ENCODE results near the gene DRC7. TPM values are rescaled to one million over a fixed set of nuclear protein-coding genes. Genes with fewer than 3 reads are reported as not detected.
"Not testable (repeated sequence)": the region's sequence is repeated elsewhere in the genome, so short reads cannot be mapped to it uniquely, and the experiment has no call there.

DRC7 gene
- total and polyA plus RNA-seq, 4 donors, result 0.06 to 1.8 (median 0.08) TPM; not detected in 1

- no peaks in the 10 kb centered on the region for H3K4me1 ChIP-seq (ENCODE audit: control insufficient read depth in 4 of 4, insufficient read depth in 4 of 4, low read length in 3 of 4)
- no peak overlapping the region for H3K4me3 ChIP-seq (ENCODE audit: low read depth in 1 of 3, low read length in 3 of 3)
- TF ChIP-seq EGR1 (IDR thresholded peaks at IDR 0.05; ENCODE audit: low read depth in 2 of 2) (no peak), FOXA1 (IDR thresholded peaks at IDR 0.05) (no peak), MAX (IDR thresholded peaks at IDR 0.05) (no peak), CTCF (IDR thresholded peaks at IDR 0.05; ENCODE audit: low read depth, low read length, missing input control) (no peak), GABPA (IDR thresholded peaks at IDR 0.05 in 1 of 2, conservative IDR thresholded peaks at IDR 0.05 in 1 of 2) (no peak), JUND (IDR thresholded peaks at IDR 0.05) (no peak), FOXA2 (IDR thresholded peaks at IDR 0.05) (no peak), NR2F2 (IDR thresholded peaks at IDR 0.05) (no peak), REST (IDR thresholded peaks at IDR 0.05) (no peak)
- no peaks in the 10 kb centered on the region for H3K36me3 ChIP-seq (ENCODE audit: control insufficient read depth in 4 of 4, insufficient read depth in 3 of 4, low read depth in 1 of 4, low read length in 3 of 4)
- no peaks in the 10 kb centered on the region for H3K27me3 ChIP-seq (ENCODE audit: control insufficient read depth in 4 of 4, insufficient read depth in 4 of 4, low read length in 3 of 4)
- no peaks in the 10 kb centered on the region for H3K9me3 ChIP-seq (ENCODE audit: control insufficient read depth in 4 of 4, low read length in 3 of 4)
- WGBS, result 89% methylated on average over 1 of the region's 1 CpG
- no peak overlapping the region for H3K27ac ChIP-seq (ENCODE audit: low read depth in 1 of 2, low read length in 2 of 2)
- no peak for DNase-seq (ENCODE audit: low spot score)
- H3K9ac ChIP-seq (ENCODE audit: low read depth in 1 of 2, low read length in 2 of 2), result no peak overlapping the region
These were observed 34.5 kb downstream of the DRC7 start for GRCh38 chr16:57729182-57729484.

DNA sequence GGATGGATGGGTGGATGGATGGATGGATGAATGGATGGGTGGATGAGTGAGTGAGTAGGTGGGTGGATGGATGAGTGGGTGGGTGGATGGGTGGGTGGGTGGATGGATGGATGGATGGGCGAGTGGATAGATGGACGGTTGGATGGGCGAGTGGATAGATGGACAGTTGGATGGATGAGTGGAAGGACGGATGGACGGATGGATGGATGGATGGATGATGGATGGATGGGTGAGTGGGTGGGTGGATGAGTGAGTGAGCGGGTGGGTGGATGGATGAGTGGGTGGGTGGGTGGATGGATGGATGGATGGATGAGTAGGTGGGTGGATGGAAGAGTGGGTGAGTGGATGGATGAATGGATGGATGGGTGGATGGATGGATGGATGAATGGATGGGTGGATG is 35.2 kb downstream of the DRC7 start:
- not testable (repeated sequence) for H3K4me3 ChIP-seq (ENCODE audit: low read depth in 1 of 3, low read length in 3 of 3); DNase-seq (ENCODE audit: low spot score); H3K9ac ChIP-seq (ENCODE audit: low read depth in 1 of 2, low read length in 2 of 2); H3K27me3 ChIP-seq (ENCODE audit: control insufficient read depth in 4 of 4, insufficient read depth in 4 of 4, low read length in 3 of 4); H3K27ac ChIP-seq (ENCODE audit: low read depth in 1 of 2, low read length in 2 of 2); H3K9me3 ChIP-seq (ENCODE audit: control insufficient read depth in 4 of 4, low read length in 3 of 4); H3K4me1 ChIP-seq (ENCODE audit: control insufficient read depth in 4 of 4, insufficient read depth in 4 of 4, low read length in 3 of 4); H3K36me3 ChIP-seq (ENCODE audit: control insufficient read depth in 4 of 4, insufficient read depth in 3 of 4, low read depth in 1 of 4, low read length in 3 of 4)
- WGBS, result 93% methylated on average over 6 of the region's 6 CpGs

GRCh38 chr16:57730771-57731730 is 36.4 kb downstream of the DRC7 start:
- Histone ChIP-seq H3K36me3 (ENCODE audit: control insufficient read depth in 4 of 4, insufficient read depth in 3 of 4, low read depth in 1 of 4, low read length in 3 of 4) (no peaks in the 10 kb centered on the region), H3K4me1 (ENCODE audit: control insufficient read depth in 4 of 4, insufficient read depth in 4 of 4, low read length in 3 of 4) (peaks cover 4 to 11% (median 8%) of the 10 kb centered on the region in 4 donors), H3K27me3 (ENCODE audit: control insufficient read depth in 4 of 4, insufficient read depth in 4 of 4, low read length in 3 of 4) (no peaks in the 10 kb centered on the region), H3K4me3 (ENCODE audit: low read depth in 1 of 3, low read length in 3 of 3) (no peak overlapping the region), H3K9me3 (ENCODE audit: control insufficient read depth in 4 of 4, low read length in 3 of 4) (no peaks in the 10 kb centered on the region), H3K27ac (ENCODE audit: low read depth in 1 of 2, low read length in 2 of 2) (no peak overlapping the region), H3K9ac (ENCODE audit: low read depth in 1 of 2, low read length in 2 of 2) (no peak overlapping the region)
- DNase-seq (ENCODE audit: low spot score), result no peak
- WGBS, result 83% methylated on average over 13 of the region's 13 CpGs
- TF ChIP-seq GABPA (IDR thresholded peaks at IDR 0.05 in 1 of 2, conservative IDR thresholded peaks at IDR 0.05 in 1 of 2) (no peak), RXRA (IDR thresholded peaks at IDR 0.05) (no peak), CTCF (IDR thresholded peaks at IDR 0.05; ENCODE audit: low read depth, low read length, missing input control) (no peak), FOXA1 (IDR thresholded peaks at IDR 0.05) (no peak), EGR1 (IDR thresholded peaks at IDR 0.05; ENCODE audit: low read depth in 2 of 2) (no peak)
- TF ChIP-seq, protein P1, sequence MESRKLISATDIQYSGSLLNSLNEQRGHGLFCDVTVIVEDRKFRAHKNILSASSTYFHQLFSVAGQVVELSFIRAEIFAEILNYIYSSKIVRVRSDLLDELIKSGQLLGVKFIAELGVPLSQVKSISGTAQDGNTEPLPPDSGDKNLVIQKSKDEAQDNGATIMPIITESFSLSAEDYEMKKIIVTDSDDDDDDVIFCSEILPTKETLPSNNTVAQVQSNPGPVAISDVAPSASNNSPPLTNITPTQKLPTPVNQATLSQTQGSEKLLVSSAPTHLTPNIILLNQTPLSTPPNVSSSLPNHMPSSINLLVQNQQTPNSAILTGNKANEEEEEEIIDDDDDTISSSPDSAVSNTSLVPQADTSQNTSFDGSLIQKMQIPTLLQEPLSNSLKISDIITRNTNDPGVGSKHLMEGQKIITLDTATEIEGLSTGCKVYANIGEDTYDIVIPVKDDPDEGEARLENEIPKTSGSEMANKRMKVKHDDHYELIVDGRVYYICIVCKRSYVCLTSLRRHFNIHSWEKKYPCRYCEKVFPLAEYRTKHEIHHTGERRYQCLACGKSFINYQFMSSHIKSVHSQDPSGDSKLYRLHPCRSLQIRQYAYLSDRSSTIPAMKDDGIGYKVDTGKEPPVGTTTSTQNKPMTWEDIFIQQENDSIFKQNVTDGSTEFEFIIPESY (IDR thresholded peaks at IDR 0.05), result no peak
